Neural cell (in vitro differentiated cells): ENCODE data around the gene MAD2L1BP.

Experiments
- CTCF ChIP-seq: fragments of 450-650 bp; IDR thresholded peaks from 2 replicates; pipeline ENCODE4 v1.5.1; 2014; ENCODE audit warnings: antibody characterized with exemption, mild to moderate bottlenecking, moderate library complexity; ENCODE audit not compliant: poor library complexity, severe bottlenecking
- EZH2 ChIP-seq: fragments of 200-600, 300-800 bp; shearing (Covaris generic), sonication (generic); IDR thresholded peaks from 2 replicates; pipeline ENCODE4 v1.6.1; 2014; ENCODE audit warnings: antibody characterized with exemption, low read length, borderline replicate concordance, mild to moderate bottlenecking; ENCODE audit not compliant: insufficient read depth, poor library complexity, severe bottlenecking
- MXI1 ChIP-seq: fragments of 450-650 bp; conservative IDR thresholded peaks from 2 replicates; pipeline ENCODE4 v1.6.1; 2014; ENCODE audit warnings: antibody characterized with exemption, mild to moderate bottlenecking; ENCODE audit not compliant: poor library complexity, severe bottlenecking
- POLR2AphosphoS5 ChIP-seq: IDR thresholded peaks from 2 replicates; pipeline ENCODE4 v1.6.1; 2012
- RAD21 ChIP-seq: fragments of 450-650 bp; conservative IDR thresholded peaks from 2 replicates; pipeline ENCODE4 v1.6.1; 2014; ENCODE audit warnings: antibody characterized with exemption, mild to moderate bottlenecking, moderate library complexity
- REST ChIP-seq: IDR thresholded peaks from 2 replicates; pipeline ENCODE4 v1.6.1; 2012; ENCODE audit warnings: borderline replicate concordance
- SMC3 ChIP-seq: fragments of 450-650 bp; conservative IDR thresholded peaks from 2 replicates; pipeline ENCODE4 v1.6.1; 2014; ENCODE audit warnings: antibody characterized with exemption, mild to moderate bottlenecking, moderate library complexity; ENCODE audit not compliant: poor library complexity

GRCh38 chr6:43682724-43683429 lies 47.2 kb downstream of the MAD2L1BP start:
- TF ChIP-seq RAD21 (no peak), CTCF (no peak), MXI1 (no peak), EZH2 (no peak), SMC3 (no peak), POLR2AphosphoS5 (no peak), REST (no peak)
